GM18951 (cell line): Measurements from ENCODE around the gene SFRP2.

Source experiments
- POLR2A ChIP-seq: IDR thresholded peaks from 4 replicates; pipeline ENCODE4 v1.6.1; 2011; ENCODE audit warnings: mild to moderate bottlenecking; ENCODE audit not compliant: insufficient read length, insufficient read depth; ENCODE audit errors: extremely low read depth
- in situ Hi-C: fragments of 300-500 bp; cut with MboI; formaldehyde crosslinking; loops from one replicate; pipeline ENCODE4 v1.12.0; 2022; ENCODE audit warnings: low sequenced_read_pairs, mixed read lengths, inconsistent platforms; ENCODE audit not compliant: unreplicated experiment

Gene SFRP2

GRCh38 chr4:153750197-153750817 is 38.6 kb downstream of the SFRP2 start:
- no peak for TF ChIP-seq POLR2A
- in situ Hi-C loops, result no loop called here

GRCh38 chr4:153748378-153748777 is 40.5 kb downstream of the SFRP2 start:
- no peak for TF ChIP-seq POLR2A
- in situ Hi-C loops, result no loop called here

GRCh38 chr4:153747406-153747955 is 41.4 kb downstream of the SFRP2 start:
- no peak for TF ChIP-seq POLR2A
- in situ Hi-C loops, result no loop called here

GRCh38 chr4:153745651-153746050 is 43.2 kb downstream of the SFRP2 start:
- in situ Hi-C loops, result no loop called here
- TF ChIP-seq POLR2A, result no peak

- no peak for TF ChIP-seq POLR2A
- in situ Hi-C loops, result no loop called here
Observed at GRCh38 chr4:153741541-153741940, 47.3 kb downstream of the SFRP2 start.

- TF ChIP-seq POLR2A, result no peak
- in situ Hi-C loops, result no loop called here
Observed at GRCh38 chr4:153735906-153736461, 52.9 kb downstream of the SFRP2 start.

- no peak for TF ChIP-seq POLR2A
- in situ Hi-C loops, result no loop called here
Observed at GRCh38 chr4:153733751-153734448, 55.0 kb downstream of the SFRP2 start.

GRCh38 chr4:153731239-153731638 is 57.6 kb downstream of the SFRP2 start:
- in situ Hi-C loops, result no loop called here
- no peak for TF ChIP-seq POLR2A
